WTC11 (cell line): Measurements from ENCODE around the gene SMG7. TPM values are rescaled to one million over a fixed set of nuclear protein-coding genes. Genes with fewer than 3 reads are reported as not detected.

Experiments
- ATAC-seq: fragments of 200-7000 bp; cut with Tn5 transposase; 2 replicates; pipeline ENCODE4 v1.10.0; 2021; ENCODE audit warnings: mild to moderate bottlenecking, moderate library complexity
- CTCF ChIA-PET: fragments of 300-600 bp; sonication (Branson Sonifier 250); formaldehyde crosslinking; loops from one replicate; lab custom pipeline; 2021; ENCODE audit warnings: antibody characterized with exemption; lab: Charles Lee
- POLR2A ChIA-PET: fragments of 350-600 bp; sonication (Branson Sonifier 250); formaldehyde crosslinking; loops from one replicate; lab custom pipeline; 2021; ENCODE audit warnings: antibody characterized with exemption; lab: Charles Lee
- DNase-seq: peaks from one replicate; pipeline ENCODE4 v3.0.0; 2021; ENCODE audit warnings: low spot score
- H3K27ac Mint-ChIP-seq: 2 replicates; pipeline ENCODE4 v1.8.0; 2021; ENCODE audit warnings: mixed read lengths
- H3K27me3 Mint-ChIP-seq: 2 replicates; pipeline ENCODE4 v1.8.0; 2021; ENCODE audit warnings: low read depth, mild to moderate bottlenecking, moderate library complexity, mixed read lengths
- H3K36me3 Mint-ChIP-seq: 2 replicates; pipeline ENCODE4 v1.8.0; 2021; ENCODE audit warnings: mixed read lengths
- H3K4me1 Mint-ChIP-seq: 2 replicates; pipeline ENCODE4 v1.8.0; 2022; ENCODE audit warnings: mixed read lengths
- H3K4me3 Mint-ChIP-seq: 2 replicates; pipeline ENCODE4 v1.8.0; 2021; ENCODE audit warnings: mild to moderate bottlenecking, moderate library complexity, mixed read lengths
- H3K9me3 Mint-ChIP-seq: 2 replicates; pipeline ENCODE4 v1.8.0; 2021; ENCODE audit warnings: mixed read lengths
- ARID4B ChIP-seq: sonication (generic); formaldehyde crosslinking; IDR thresholded peaks from 2 replicates; pipeline ENCODE4 v1.8.0; 2023; ENCODE audit warnings: missing genetic modification reagents, mild to moderate bottlenecking, borderline replicate concordance
- CBFB ChIP-seq: sonication (generic); formaldehyde crosslinking; IDR thresholded peaks from 2 replicates; pipeline ENCODE4 v1.8.1; 2022; ENCODE audit warnings: mild to moderate bottlenecking, low read depth, missing genetic modification reagents
- E2F1 ChIP-seq: sonication (generic); formaldehyde crosslinking; IDR thresholded peaks from 2 replicates; pipeline ENCODE4 v1.8.0; 2022; ENCODE audit warnings: mild to moderate bottlenecking, missing genetic modification reagents
- GRHL2 ChIP-seq: fragments of 250-450 bp; sonication (Bioruptor Pico); IDR thresholded peaks from 2 replicates; pipeline ENCODE4 v1.8.0; 2022; ENCODE audit warnings: mild to moderate bottlenecking, moderate library complexity; ENCODE audit not compliant: insufficient replicate concordance, severe bottlenecking
- MAX ChIP-seq: sonication (generic); formaldehyde crosslinking; IDR thresholded peaks from 2 replicates; pipeline ENCODE4 v1.8.0; 2022; ENCODE audit warnings: mild to moderate bottlenecking, missing genetic modification reagents
- MLX ChIP-seq: sonication (generic); formaldehyde crosslinking; IDR thresholded peaks from 2 replicates; pipeline ENCODE4 v1.8.1; 2023; ENCODE audit warnings: mild to moderate bottlenecking, missing genetic modification reagents, moderate library complexity
- PRDM15 ChIP-seq: sonication (generic); formaldehyde crosslinking; IDR thresholded peaks from 2 replicates; pipeline ENCODE4 v1.8.0; 2022; ENCODE audit warnings: missing genetic modification reagents
- PREB ChIP-seq: sonication (generic); formaldehyde crosslinking; IDR thresholded peaks from 2 replicates; pipeline ENCODE4 v1.8.1; 2022; ENCODE audit warnings: mild to moderate bottlenecking, missing genetic modification reagents, moderate library complexity, borderline replicate concordance
- RELA ChIP-seq: sonication (generic); formaldehyde crosslinking; IDR thresholded peaks from 2 replicates; pipeline ENCODE4 v1.8.1; 2022; ENCODE audit warnings: missing genetic modification reagents, mild to moderate bottlenecking, borderline replicate concordance
- TP53 ChIP-seq: sonication (generic); formaldehyde crosslinking; IDR thresholded peaks from 2 replicates; pipeline ENCODE4 v1.8.1; 2023; ENCODE audit warnings: mild to moderate bottlenecking, missing genetic modification reagents
- ZBTB21 ChIP-seq: sonication (generic); formaldehyde crosslinking; IDR thresholded peaks from 2 replicates; pipeline ENCODE4 v1.8.1; 2023; ENCODE audit warnings: mild to moderate bottlenecking, missing genetic modification reagents, borderline replicate concordance
- ZNF281 ChIP-seq: sonication (generic); formaldehyde crosslinking; IDR thresholded peaks from 2 replicates; pipeline ENCODE4 v1.8.0; 2023; ENCODE audit warnings: mild to moderate bottlenecking, missing genetic modification reagents
- ZNF396 ChIP-seq: fragments of 250-450 bp; sonication (Bioruptor Pico); IDR thresholded peaks from 2 replicates; pipeline ENCODE4 v1.8.0; 2021; ENCODE audit warnings: mild to moderate bottlenecking, moderate library complexity, borderline replicate concordance
- total RNA-seq: library from RNA; stranded (reverse); gene quantifications from 3 replicates; pipeline ENCODE4 v1.2.3, GENCODE V29; 2021

The SMG7 gene
- total RNA-seq, 1 experiment from 2014 or later: 57.8 TPM

GRCh38 chr1:183585038-183585437 is 112.7 kb downstream of the SMG7 start:
- no peak for TF ChIP-seq CBFB (CRISPR knock-in tag)
- no peak for TF ChIP-seq E2F1 (CRISPR knock-in tag)
- TF ChIP-seq TP53 (CRISPR knock-in tag): no peak
- TF ChIP-seq ZBTB21 (CRISPR knock-in tag): no peak
- no peak for TF ChIP-seq MAX (CRISPR knock-in tag)
- TF ChIP-seq GRHL2 (CRISPR knock-in tag): no peak
- TF ChIP-seq ZNF281 (CRISPR knock-in tag): no peak
- TF ChIP-seq RELA (CRISPR knock-in tag): no peak
- TF ChIP-seq ARID4B (CRISPR knock-in tag): no peak
- TF ChIP-seq ZNF396 (CRISPR knock-in tag): no peak
- no peak for TF ChIP-seq PREB (CRISPR knock-in tag)
- no peak for TF ChIP-seq PRDM15 (CRISPR knock-in tag)
- no peak for TF ChIP-seq MLX (CRISPR knock-in tag)
- H3K27ac Mint-ChIP-seq: no peak overlapping the region; the same call in 1 of the 2 replicates
- CTCF ChIA-PET: no interaction called here
- H3K4me3 Mint-ChIP-seq: no peak overlapping the region
- H3K36me3 Mint-ChIP-seq: no peaks in the 10 kb centered on the region
- no peak for ATAC-seq
- DNase-seq: no peak
- H3K27me3 Mint-ChIP-seq: no peaks in the 10 kb centered on the region
- peaks cover 25% of the 10 kb centered on the region for H3K4me1 Mint-ChIP-seq
- POLR2A ChIA-PET: no interaction called here
- no peaks in the 10 kb centered on the region for H3K9me3 Mint-ChIP-seq
